ENCODE data around the gene GPR55. TPM values are rescaled to one million over a fixed set of nuclear protein-coding genes. Genes with fewer than 3 reads are reported as not detected.

Gene GPR55
- total and polyA plus RNA-seq, 2 of the 4 experiments (the other 2 are of a cell fraction): 0.03 TPM; not detected in 1

GRCh38 chr2:230961091-230961491, 36.0 kb upstream of the GPR55 start:
- H3K9me1 ChIP-seq (ENCODE audit: insufficient read depth, low read length): no peaks in the 10 kb centered on the region
- H3K18ac ChIP-seq (ENCODE audit: low read depth, low read length): no peak overlapping the region
- POLR2A ChIA-PET (ENCODE audit: unreplicated experiment): no interaction called here
- ATAC-seq (ENCODE audit: low read depth): no peak
- no peak overlapping the region for H3K4me3 ChIP-seq (ENCODE audit: insufficient read depth, low read depth, low read length)
- no peak overlapping the region for H4K5ac ChIP-seq (ENCODE audit: low read depth, low read length)
- H2AK5ac ChIP-seq (ENCODE audit: low read depth, low read length): no peak overlapping the region
- no peak overlapping the region for H2AK9ac ChIP-seq (replicated peaks; ENCODE audit: low read depth, low read length, poor library complexity)
- no peak for DNase-seq
- no peak overlapping the region for H3K4ac ChIP-seq (ENCODE audit: low read depth, low read length)
- no peak overlapping the region for H4K8ac ChIP-seq (ENCODE audit: low read depth in 2 of 2, low read length in 2 of 2)
- H3K4me2 ChIP-seq (ENCODE audit: low read depth, low read length): no peak overlapping the region
- H3K9ac ChIP-seq (ENCODE audit: low read depth, low read length): no peak overlapping the region
- H4K20me1 ChIP-seq (ENCODE audit: insufficient read depth, low read length): no peaks in the 10 kb centered on the region
- CTCF ChIA-PET: no interaction called here
- no peaks in the 10 kb centered on the region for H3K79me1 ChIP-seq (ENCODE audit: low read depth in 1 of 2, low read length in 2 of 2)
- no peaks in the 10 kb centered on the region for H3K9me3 ChIP-seq (ENCODE audit: control insufficient read depth, insufficient read depth, low read length)
- no peak overlapping the region for H2BK120ac ChIP-seq (ENCODE audit: low read depth, low read length)
- dilution Hi-C loops (cut with HindIII; ENCODE audit: low sequenced_read_pairs, unreplicated experiment): no loop called here
- H4K91ac ChIP-seq (ENCODE audit: insufficient read depth, low read depth, low read length): no peak overlapping the region
- intact Hi-C loops (cut with micrococcal nuclease): no loop called here
- no peak for TF ChIP-seq MAFK (IDR thresholded peaks at IDR 0.05; ENCODE audit: low read depth, low read length)
- TF ChIP-seq BHLHE40 (IDR thresholded peaks at IDR 0.05; ENCODE audit: low read depth, low read length): no peak
- TF ChIP-seq USF2 (IDR thresholded peaks at IDR 0.05; ENCODE audit: low read depth, low read length): no peak
- TF ChIP-seq SMC3 (IDR thresholded peaks at IDR 0.05; ENCODE audit: low read depth, low read length): no peak
- TF ChIP-seq CHD1 (IDR thresholded peaks at IDR 0.05; ENCODE audit: low read depth, low read length): no peak
- TF ChIP-seq RAD21 (IDR thresholded peaks at IDR 0.05; ENCODE audit: low read length): no peak
- no peak for TF ChIP-seq CTCF (conservative IDR thresholded peaks at IDR 0.05; ENCODE audit: low read depth, low read length)
- TF ChIP-seq RFX5 (IDR thresholded peaks at IDR 0.05; ENCODE audit: low read depth, low read length): no peak
- no peak for TF ChIP-seq MXI1 (IDR thresholded peaks at IDR 0.05; ENCODE audit: borderline replicate concordance, low read depth, low read length)
- no peak for TF ChIP-seq RCOR1 (IDR thresholded peaks at IDR 0.05; ENCODE audit: insufficient replicate concordance, low read length)
- TF ChIP-seq POLR2A (IDR thresholded peaks at IDR 0.05; ENCODE audit: low read depth, low read length): no peak
- TF ChIP-seq NFE2L2 (IDR thresholded peaks at IDR 0.05; ENCODE audit: low read depth, low read length): no peak
- no peaks in the 10 kb centered on the region for H3K36me3 ChIP-seq (ENCODE audit: control insufficient read depth, insufficient read depth, low read length)
- no peak overlapping the region for H3K27ac ChIP-seq (ENCODE audit: insufficient read depth, low read length)
- no CpG with 5 or more reads among the region's 3 CpGs for WGBS, 2 experiments (ENCODE audit: extremely low coverage in 2 of 2, insufficient read length in 1 of 2)
- in situ Hi-C loops (cut with MboI; ENCODE audit: low sequenced_read_pairs): no loop called here
- no peak overlapping the region for H2BK15ac ChIP-seq (ENCODE audit: low read depth, low read length)
- no peak overlapping the region for H3K56ac ChIP-seq (ENCODE audit: extremely low read depth, insufficient read depth, low read length)
- H3K4me1 ChIP-seq (ENCODE audit: control insufficient read depth, insufficient read depth, low read length): no peaks in the 10 kb centered on the region
- no peak overlapping the region for H2BK20ac ChIP-seq (ENCODE audit: low read depth, low read length)
- H3K27me3 ChIP-seq (ENCODE audit: control insufficient read depth, insufficient read depth, low read length): peaks cover 21% of the 10 kb centered on the region
- H2BK5ac ChIP-seq (ENCODE audit: low read depth, low read length, poor library complexity, severe bottlenecking): no peak overlapping the region
- H2AFZ ChIP-seq (replicated peaks; ENCODE audit: low read length, poor library complexity): no peak overlapping the region
- no TSS peak for BruUV-seq (replicated peaks)
- no peak overlapping the region for H3K14ac ChIP-seq (replicated peaks; ENCODE audit: low read depth, low read length)
- no peak overlapping the region for H3K23ac ChIP-seq (ENCODE audit: low read depth, low read length)

Measured in IMR-90 (cell line).